ENCODE measurements around the gene TTBK1.

The TTBK1 gene

DNA sequence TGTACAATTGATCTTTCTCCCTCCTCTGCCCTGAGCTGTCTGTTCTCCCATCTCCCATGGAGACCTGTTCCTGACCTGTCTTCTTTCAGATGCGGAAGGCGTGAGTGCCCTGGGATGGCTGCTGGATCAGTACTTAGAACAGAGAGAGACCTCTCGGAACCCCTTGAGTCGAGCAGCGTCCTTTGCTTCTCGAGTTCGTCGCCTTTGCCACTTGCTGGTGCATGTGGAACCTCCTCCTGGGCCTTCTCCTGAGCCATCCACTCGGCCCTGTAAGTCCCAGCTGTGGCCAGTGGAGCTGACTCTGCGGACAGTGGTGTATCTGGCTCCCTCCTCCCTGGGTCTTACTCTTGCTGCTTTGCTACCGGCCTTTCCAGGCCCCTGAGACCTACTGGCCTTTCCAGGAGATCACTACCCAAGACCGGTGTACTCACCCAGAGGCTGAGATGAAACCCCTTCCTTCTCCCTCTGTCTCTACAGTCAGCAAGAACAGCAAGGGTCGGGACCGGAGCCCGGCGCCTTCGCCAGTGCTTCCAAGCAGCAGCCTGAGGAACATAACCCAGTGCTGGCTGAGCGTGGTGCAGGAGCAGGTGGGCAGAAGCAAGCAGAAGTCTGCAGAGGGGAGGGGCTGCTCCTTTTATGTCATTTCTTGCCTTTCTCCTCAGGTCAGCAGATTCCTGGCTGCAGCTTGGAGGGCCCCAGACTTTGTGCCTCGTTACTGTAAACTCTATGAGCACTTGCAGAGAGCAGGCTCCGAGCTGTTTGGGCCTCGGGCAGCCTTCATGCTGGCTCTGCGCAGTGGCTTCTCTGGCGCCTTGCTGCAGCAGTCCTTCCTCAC lies 38.8 kb upstream of the TTBK1 start:
- Histone ChIP-seq H3K4me1 (peaks cover 0 to under 1% (median 0%) of the 10 kb centered on the region in 10 experiments; a peak in 2 of 20 replicates), H4K20me1 (peaks cover 0 to 7% (median 0%) of the 10 kb centered on the region in 11 experiments; a peak in 1 of 22 replicates), H3K4me2 (no peak overlapping the region), H3K36me3 (peaks cover 17 to 70% (median 48%) of the 10 kb centered on the region in 11 experiments; a peak in 21 of 22 replicates), H3K4me3 (no peak overlapping the region), H3K27me3 (no peaks in the 10 kb centered on the region), H3K9ac (0 out of 22 replicates have a peak overlapping the region, but pooled peaks of 1 of the 11 experiments have one; percentile 8), H3K27ac (no peak overlapping the region), H3K9me3 (replicated peaks in 1 of 11) (no peaks in the 10 kb centered on the region)
- TF ChIP-seq Cebpa-rat (IDR thresholded peaks at IDR 0.05): no peak

DNA sequence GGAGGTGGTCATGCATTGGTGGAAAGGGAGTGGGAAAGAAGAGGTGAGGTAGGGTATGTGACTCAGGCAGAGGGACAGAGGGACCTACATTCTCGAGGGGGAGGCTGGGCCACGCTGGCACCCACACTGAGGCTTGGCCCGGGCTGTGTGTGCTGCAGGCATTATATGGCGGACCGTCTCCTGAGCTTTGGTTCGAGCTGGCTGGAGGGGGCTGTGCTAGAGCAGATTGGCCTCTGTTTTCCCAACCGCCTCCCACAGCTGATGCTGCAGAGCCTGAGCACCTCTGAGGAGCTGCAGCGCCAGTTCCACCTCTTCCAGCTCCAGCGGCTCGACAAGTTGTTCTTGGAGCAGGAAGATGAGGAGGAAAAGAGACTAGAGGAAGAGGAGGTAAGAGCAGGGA lies 37.4 kb upstream of the TTBK1 start:
- peaks cover 0 to 7% (median 0%) of the 10 kb centered on the region in 11 experiments; a peak in 1 of 22 replicates for H4K20me1 ChIP-seq
- TF ChIP-seq Cebpa-rat (IDR thresholded peaks at IDR 0.05): no peak
- no peaks in the 10 kb centered on the region for H3K4me1 ChIP-seq
- no peak overlapping the region for H3K9ac ChIP-seq
- H3K36me3 ChIP-seq: peaks cover 8 to 59% (median 34%) of the 10 kb centered on the region in 11 experiments; a peak in 21 of 22 replicates
- no peaks in the 10 kb centered on the region for H3K27me3 ChIP-seq
- no peak overlapping the region for H3K4me3 ChIP-seq
- H3K4me2 ChIP-seq: no peak overlapping the region
- H3K27ac ChIP-seq: no peak overlapping the region
- H3K9me3 ChIP-seq (replicated peaks in 1 of 11): no peaks in the 10 kb centered on the region

- Histone ChIP-seq H4K20me1 (peaks cover 0 to 7% (median 0%) of the 10 kb centered on the region in 11 experiments; a peak in 1 of 22 replicates), H3K4me2 (no peak overlapping the region), H3K9me3 (replicated peaks in 1 of 11) (no peaks in the 10 kb centered on the region), H3K27me3 (no peaks in the 10 kb centered on the region), H3K4me1 (no peaks in the 10 kb centered on the region), H3K27ac (no peak overlapping the region), H3K9ac (no peak overlapping the region), H3K4me3 (no peak overlapping the region), H3K36me3 (peaks cover 6 to 51% (median 30%) of the 10 kb centered on the region in 11 experiments; a peak in 19 of 22 replicates)
- TF ChIP-seq Cebpa-rat (IDR thresholded peaks at IDR 0.05): no peak
These were observed 36.0 kb upstream of the TTBK1 start for GRCh38 chr6:43207286-43207685.

GRCh38 chr6:43211955-43212354 lies 31.3 kb upstream of the TTBK1 start:
- no peak for TF ChIP-seq Cebpa-rat (IDR thresholded peaks at IDR 0.05)
- peaks cover 21 to 50% (median 36%) of the 10 kb centered on the region in 11 experiments; a peak in 20 of 22 replicates for H3K36me3 ChIP-seq
- H3K27me3 ChIP-seq: no peaks in the 10 kb centered on the region
- H3K9me3 ChIP-seq (replicated peaks in 1 of 11): no peaks in the 10 kb centered on the region
- no peaks in the 10 kb centered on the region for H3K4me1 ChIP-seq
- H4K20me1 ChIP-seq: no peaks in the 10 kb centered on the region
- H3K9ac ChIP-seq: no peak overlapping the region
- no peak overlapping the region for H3K4me2 ChIP-seq
- no peak overlapping the region for H3K4me3 ChIP-seq
- H3K27ac ChIP-seq: no peak overlapping the region

GRCh38 chr6:43213431-43213830 lies 29.9 kb upstream of the TTBK1 start:
- Histone ChIP-seq H4K20me1 (no peaks in the 10 kb centered on the region), H3K27me3 (no peaks in the 10 kb centered on the region), H3K9me3 (replicated peaks in 1 of 11) (no peaks in the 10 kb centered on the region), H3K4me3 (no peak overlapping the region), H3K36me3 (peaks cover 26 to 59% (median 40%) of the 10 kb centered on the region in 11 experiments; a peak in 20 of 22 replicates), H3K4me2 (no peak overlapping the region), H3K4me1 (no peaks in the 10 kb centered on the region), H3K9ac (no peak overlapping the region), H3K27ac (no peak overlapping the region)
- TF ChIP-seq Cebpa-rat (IDR thresholded peaks at IDR 0.05): no peak

DNA sequence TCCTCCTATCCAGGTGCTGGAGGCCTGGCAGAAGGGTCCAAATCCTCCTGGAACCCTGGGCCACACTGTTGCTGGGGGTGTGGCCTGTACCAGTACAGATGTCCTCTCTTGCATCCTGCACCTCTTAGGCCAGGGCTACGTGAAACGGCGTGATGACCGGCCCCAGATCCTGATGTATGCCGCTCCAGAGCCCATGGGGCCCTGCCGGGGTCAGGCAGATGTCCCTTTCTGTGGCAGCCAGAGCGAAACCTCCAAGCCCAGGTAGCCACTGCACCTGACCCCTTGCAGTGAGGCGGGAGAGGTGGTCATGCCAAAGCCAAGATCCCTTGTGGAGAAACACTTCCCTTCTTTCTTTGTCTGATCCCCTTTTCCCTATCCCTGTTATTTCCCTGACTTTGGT lies 28.2 kb upstream of the TTBK1 start:
- H3K36me3 ChIP-seq: peaks cover 26 to 74% (median 45%) of the 10 kb centered on the region in 11 experiments; a peak in 20 of 22 replicates
- H3K27me3 ChIP-seq: no peaks in the 10 kb centered on the region
- H3K27ac ChIP-seq: no peak overlapping the region
- H4K20me1 ChIP-seq: no peaks in the 10 kb centered on the region
- H3K9me3 ChIP-seq (replicated peaks in 1 of 11): no peaks in the 10 kb centered on the region
- H3K4me1 ChIP-seq: no peaks in the 10 kb centered on the region
- no peak overlapping the region for H3K4me3 ChIP-seq
- H3K4me2 ChIP-seq: no peak overlapping the region
- no peak overlapping the region for H3K9ac ChIP-seq
- no peak for TF ChIP-seq Cebpa-rat (IDR thresholded peaks at IDR 0.05)

GRCh38 chr6:43216200-43216599 lies 27.1 kb upstream of the TTBK1 start:
- Histone ChIP-seq H3K4me2 (no peak overlapping the region), H3K4me1 (peaks cover 0 to 10% (median 0%) of the 10 kb centered on the region in 10 experiments; a peak in 5 of 20 replicates), H4K20me1 (no peaks in the 10 kb centered on the region), H3K36me3 (peaks cover 38 to 83% (median 57%) of the 10 kb centered on the region in 11 experiments), H3K9me3 (replicated peaks in 1 of 11) (no peaks in the 10 kb centered on the region), H3K9ac (no peak overlapping the region), H3K27me3 (no peaks in the 10 kb centered on the region), H3K27ac (no peak overlapping the region), H3K4me3 (no peak overlapping the region)
- TF ChIP-seq Cebpa-rat (IDR thresholded peaks at IDR 0.05): no peak

GRCh38 chr6:43217351-43217750 lies 25.9 kb upstream of the TTBK1 start:
- no peaks in the 10 kb centered on the region for H3K27me3 ChIP-seq
- H3K9ac ChIP-seq: no peak overlapping the region
- H3K27ac ChIP-seq: no peak overlapping the region
- H4K20me1 ChIP-seq: no peaks in the 10 kb centered on the region
- no peak overlapping the region for H3K4me2 ChIP-seq
- peaks cover 0 to 19% (median 0%) of the 10 kb centered on the region in 10 experiments; a peak in 5 of 20 replicates for H3K4me1 ChIP-seq
- H3K36me3 ChIP-seq: peaks cover 40 to 90% (median 63%) of the 10 kb centered on the region in 11 experiments
- no peaks in the 10 kb centered on the region for H3K9me3 ChIP-seq (replicated peaks in 1 of 11)
- no peak overlapping the region for H3K4me3 ChIP-seq
- TF ChIP-seq Cebpa-rat (IDR thresholded peaks at IDR 0.05): no peak

DNA sequence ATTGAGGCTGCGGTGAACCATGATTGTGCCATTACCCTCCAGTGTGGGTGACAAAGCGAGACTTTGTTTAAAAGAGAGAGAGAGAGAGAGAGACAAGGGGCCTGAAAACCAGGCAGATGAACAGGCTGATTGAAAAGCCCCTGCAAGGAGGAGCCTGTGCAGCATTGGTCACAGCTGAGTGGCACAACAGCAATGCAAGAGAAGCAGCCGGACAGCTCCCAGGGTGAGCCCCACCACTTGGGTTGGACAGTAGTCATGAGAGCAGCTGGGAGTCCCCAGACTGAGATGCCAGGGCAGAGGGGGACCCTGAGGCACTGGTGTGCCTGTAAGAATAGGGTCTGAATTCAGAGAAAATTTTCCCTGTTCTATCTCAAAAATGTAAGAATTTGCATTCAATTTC lies 24.2 kb upstream of the TTBK1 start:
- Histone ChIP-seq H3K9me3 (replicated peaks in 1 of 11) (no peaks in the 10 kb centered on the region), H3K27ac (no peak overlapping the region), H3K4me1 (peaks cover 5 to 30% (median 8%) of the 10 kb centered on the region in 10 experiments), H3K4me2 (no peak overlapping the region), H3K9ac (no peak overlapping the region), H3K27me3 (no peaks in the 10 kb centered on the region), H3K4me3 (no peak overlapping the region), H3K36me3 (peaks cover 49 to 89% (median 67%) of the 10 kb centered on the region in 11 experiments), H4K20me1 (no peaks in the 10 kb centered on the region)
- no peak for TF ChIP-seq Cebpa-rat (IDR thresholded peaks at IDR 0.05)

Data from BLaER1 treated with 17β-estradiol and CSF1 and Interleukin-3, amounts not matched to agents 10 nM and 100 nM (cell line).